ENCODE measurements around the gene TNRC6C. TPM values are rescaled to one million over a fixed set of nuclear protein-coding genes. Genes with fewer than 3 reads are reported as not detected.

The TNRC6C gene
- total RNA-seq, 3 donors from 2014 or later (not counting 1 experiment from before 2014, with no cell fraction given): 74.3 to 100 (median 76.3) TPM

DNA sequence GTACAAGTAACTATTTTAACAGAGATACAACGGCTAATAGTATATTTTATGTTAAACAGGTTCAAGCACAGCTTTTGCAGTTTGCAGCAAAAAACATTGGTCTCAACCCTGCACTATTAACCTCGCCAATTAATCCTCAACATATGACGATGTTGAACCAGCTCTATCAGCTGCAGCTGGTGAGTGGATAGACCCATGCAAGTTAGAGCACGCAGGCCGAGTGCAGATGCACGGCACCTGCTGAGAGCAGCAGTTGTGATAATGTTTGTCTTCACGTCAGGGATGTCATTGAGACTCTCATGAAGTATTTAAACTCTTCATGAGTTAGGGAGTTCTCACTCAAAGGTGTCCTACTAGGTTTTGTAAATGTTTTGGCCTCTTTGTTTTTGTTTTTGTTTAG is 124.5 kb downstream of the TNRC6C start:
- H3K27ac Mint-ChIP-seq: no peak overlapping the region
- peaks cover 64% of the 10 kb centered on the region for H3K36me3 ChIP-seq (ENCODE audit: control insufficient read depth, insufficient read depth, low read length)
- no peaks in the 10 kb centered on the region for H3K27me3 Mint-ChIP-seq (ENCODE audit: low read depth in 2 of 2)

DNA sequence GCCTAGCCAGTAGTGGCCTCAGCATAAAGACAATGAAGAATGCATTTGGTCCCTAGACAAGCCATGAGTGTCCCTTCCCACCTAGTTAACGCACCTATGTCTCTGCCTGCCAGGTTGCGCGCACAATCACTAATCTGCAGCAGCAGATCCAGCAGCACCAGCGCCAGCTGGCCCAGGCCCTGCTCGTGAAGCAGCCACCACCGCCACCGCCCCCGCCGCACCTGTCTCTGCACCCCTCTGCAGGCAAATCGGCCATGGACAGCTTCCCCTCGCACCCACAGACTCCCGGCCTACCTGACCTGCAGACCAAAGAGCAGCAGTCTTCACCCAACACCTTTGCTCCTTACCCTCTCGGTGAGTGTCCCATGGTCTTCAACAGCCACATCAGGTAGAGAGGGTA is 128.2 kb downstream of the TNRC6C start:
- Mint-ChIP-seq H3K27me3 (ENCODE audit: low read depth in 2 of 2) (no peaks in the 10 kb centered on the region), H3K4me1 (no peaks in the 10 kb centered on the region), H3K36me3 (peaks cover 21% of the 10 kb centered on the region), H3K4me3 (no peak overlapping the region), H3K9me3 (no peaks in the 10 kb centered on the region), H3K27ac (no peak overlapping the region)
- no peaks in the 10 kb centered on the region for H3K9me3 ChIP-seq (ENCODE audit: control insufficient read depth, insufficient read depth, low read length)
- H3K27me3 ChIP-seq (ENCODE audit: control insufficient read depth, insufficient read depth, low read length): no peaks in the 10 kb centered on the region
- H3K4me3 ChIP-seq (ENCODE audit: low read length): no peak overlapping the region
- H3K4me1 ChIP-seq (ENCODE audit: control insufficient read depth, insufficient read depth, low read length): no peaks in the 10 kb centered on the region
- TF ChIP-seq, protein P1, sequence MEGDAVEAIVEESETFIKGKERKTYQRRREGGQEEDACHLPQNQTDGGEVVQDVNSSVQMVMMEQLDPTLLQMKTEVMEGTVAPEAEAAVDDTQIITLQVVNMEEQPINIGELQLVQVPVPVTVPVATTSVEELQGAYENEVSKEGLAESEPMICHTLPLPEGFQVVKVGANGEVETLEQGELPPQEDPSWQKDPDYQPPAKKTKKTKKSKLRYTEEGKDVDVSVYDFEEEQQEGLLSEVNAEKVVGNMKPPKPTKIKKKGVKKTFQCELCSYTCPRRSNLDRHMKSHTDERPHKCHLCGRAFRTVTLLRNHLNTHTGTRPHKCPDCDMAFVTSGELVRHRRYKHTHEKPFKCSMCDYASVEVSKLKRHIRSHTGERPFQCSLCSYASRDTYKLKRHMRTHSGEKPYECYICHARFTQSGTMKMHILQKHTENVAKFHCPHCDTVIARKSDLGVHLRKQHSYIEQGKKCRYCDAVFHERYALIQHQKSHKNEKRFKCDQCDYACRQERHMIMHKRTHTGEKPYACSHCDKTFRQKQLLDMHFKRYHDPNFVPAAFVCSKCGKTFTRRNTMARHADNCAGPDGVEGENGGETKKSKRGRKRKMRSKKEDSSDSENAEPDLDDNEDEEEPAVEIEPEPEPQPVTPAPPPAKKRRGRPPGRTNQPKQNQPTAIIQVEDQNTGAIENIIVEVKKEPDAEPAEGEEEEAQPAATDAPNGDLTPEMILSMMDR (IDR thresholded peaks at IDR 0.05): no peak
- WGBS (ENCODE audit: insufficient coverage): 96% methylated on average over 13 of the region's 13 CpGs
- ATAC-seq: no peak
- H3K36me3 ChIP-seq (ENCODE audit: control insufficient read depth, insufficient read depth, low read length): peaks cover 65% of the 10 kb centered on the region
- no peak overlapping the region for H3K27ac ChIP-seq (ENCODE audit: low read length)
- intact Hi-C loops (cut with micrococcal nuclease): no loop called here
- DNase-seq: no peak

More for the DNA sequence above, 124.5 kb downstream of the TNRC6C start:
- no peaks in the 10 kb centered on the region for H3K4me1 Mint-ChIP-seq
- peaks cover 7% of the 10 kb centered on the region for H3K36me3 Mint-ChIP-seq
- Histone ChIP-seq H3K4me1 (ENCODE audit: control insufficient read depth, insufficient read depth, low read length) (no peaks in the 10 kb centered on the region), H3K27me3 (ENCODE audit: control insufficient read depth, insufficient read depth, low read length) (no peaks in the 10 kb centered on the region), H3K9me3 (ENCODE audit: control insufficient read depth, insufficient read depth, low read length) (no peaks in the 10 kb centered on the region), H3K27ac (ENCODE audit: low read length) (no peak overlapping the region), H3K4me3 (ENCODE audit: low read length) (no peak overlapping the region)
- TF ChIP-seq, protein P1 (IDR thresholded peaks at IDR 0.05): no peak
- intact Hi-C loops (cut with micrococcal nuclease): no loop called here
- H3K9me3 Mint-ChIP-seq: no peaks in the 10 kb centered on the region
- 98% methylated on average over 6 of the region's 7 CpGs for WGBS (ENCODE audit: insufficient coverage)
- ATAC-seq (no peak), DNase-seq (no peak)
- H3K4me3 Mint-ChIP-seq: no peak overlapping the region

DNA sequence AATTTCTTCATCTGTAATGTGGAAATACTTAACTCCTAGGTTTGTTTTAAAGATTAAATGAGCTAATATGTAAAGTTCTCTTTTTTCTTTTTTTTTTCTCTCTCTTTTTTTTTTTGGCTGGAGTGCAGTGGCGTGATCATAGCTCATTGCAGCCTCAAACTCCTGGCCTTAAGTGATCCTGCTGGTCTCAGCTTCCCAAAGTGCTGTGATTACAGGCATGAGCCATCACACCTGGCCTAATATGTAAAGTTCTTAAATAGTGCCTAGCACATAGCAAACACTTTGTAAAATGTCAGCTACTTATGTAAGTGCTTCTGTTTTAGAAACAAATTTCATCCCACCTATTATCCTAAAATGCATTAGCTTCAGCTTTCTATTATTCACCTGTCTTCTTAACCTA is 130.0 kb downstream of the TNRC6C start:
- H3K36me3 Mint-ChIP-seq: peaks cover 28% of the 10 kb centered on the region
- H3K27me3 ChIP-seq (ENCODE audit: control insufficient read depth, insufficient read depth, low read length): no peaks in the 10 kb centered on the region
- no peaks in the 10 kb centered on the region for H3K4me1 ChIP-seq (ENCODE audit: control insufficient read depth, insufficient read depth, low read length)
- DNase-seq (no peak), ATAC-seq (no peak)
- no peaks in the 10 kb centered on the region for H3K27me3 Mint-ChIP-seq (ENCODE audit: low read depth in 2 of 2)
- H3K9me3 ChIP-seq (ENCODE audit: control insufficient read depth, insufficient read depth, low read length): no peaks in the 10 kb centered on the region
- WGBS (ENCODE audit: insufficient coverage): 93% methylated on average over 1 of the region's 1 CpG
- peak overlapping the region; percentile 3 to 24 for H3K27ac Mint-ChIP-seq
- H3K36me3 ChIP-seq (ENCODE audit: control insufficient read depth, insufficient read depth, low read length): peaks cover 73% of the 10 kb centered on the region
- no peak overlapping the region for H3K4me3 Mint-ChIP-seq
- no peak overlapping the region for H3K27ac ChIP-seq (ENCODE audit: low read length)
- intact Hi-C loops (cut with micrococcal nuclease): no loop called here
- no peaks in the 10 kb centered on the region for H3K9me3 Mint-ChIP-seq
- H3K4me3 ChIP-seq (ENCODE audit: low read length): no peak overlapping the region
- no peaks in the 10 kb centered on the region for H3K4me1 Mint-ChIP-seq
- TF ChIP-seq, protein P1 (IDR thresholded peaks at IDR 0.05): no peak

DNA sequence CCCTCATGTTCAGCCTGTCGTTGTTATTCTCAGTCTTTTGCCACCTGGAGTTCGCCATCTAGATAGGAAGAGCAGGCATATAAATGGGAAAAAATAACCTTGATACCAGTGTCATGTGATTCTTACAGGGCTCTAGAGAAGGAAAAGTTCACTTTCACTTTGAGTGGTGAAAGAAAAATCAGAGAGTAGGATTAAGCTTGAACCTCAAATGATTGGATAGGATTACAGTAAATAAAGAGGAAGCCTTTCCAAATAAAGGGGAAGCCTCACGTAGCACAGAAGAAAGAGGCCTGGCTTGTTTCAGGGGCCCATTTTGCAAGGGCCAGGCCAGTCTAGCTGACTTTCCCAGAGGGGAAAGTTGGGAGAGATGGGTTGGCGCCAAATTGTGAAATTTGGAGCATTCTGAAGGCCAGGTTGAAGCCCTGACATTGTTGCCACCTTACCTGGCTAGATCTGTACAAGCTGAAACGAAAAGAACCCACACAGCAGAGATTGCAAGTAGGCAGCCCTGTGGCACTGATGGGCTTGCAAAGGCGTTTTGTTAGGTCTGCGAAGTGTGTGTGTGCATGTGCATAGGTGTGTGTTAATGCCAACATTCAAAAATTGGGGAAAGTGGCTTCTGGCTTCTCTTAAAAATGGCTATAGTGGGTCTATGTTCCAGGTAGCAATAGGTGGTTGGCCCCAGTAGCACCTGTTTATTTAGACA is 131.2 kb downstream of the TNRC6C start:
- ATAC-seq (no peak), DNase-seq (no peak)
- Histone ChIP-seq H3K4me3 (ENCODE audit: low read length) (no peak overlapping the region), H3K27me3 (ENCODE audit: control insufficient read depth, insufficient read depth, low read length) (no peaks in the 10 kb centered on the region), H3K27ac (ENCODE audit: low read length) (no peak overlapping the region), H3K36me3 (ENCODE audit: control insufficient read depth, insufficient read depth, low read length) (peaks cover 77% of the 10 kb centered on the region), H3K4me1 (ENCODE audit: control insufficient read depth, insufficient read depth, low read length) (no peaks in the 10 kb centered on the region), H3K9me3 (ENCODE audit: control insufficient read depth, insufficient read depth, low read length) (no peaks in the 10 kb centered on the region)
- no peaks in the 10 kb centered on the region for H3K4me1 Mint-ChIP-seq
- TF ChIP-seq, protein P1 (IDR thresholded peaks at IDR 0.05): no peak
- no peaks in the 10 kb centered on the region for H3K27me3 Mint-ChIP-seq (ENCODE audit: low read depth in 2 of 2)
- H3K36me3 Mint-ChIP-seq: peaks cover 28% of the 10 kb centered on the region
- no peak overlapping the region for H3K4me3 Mint-ChIP-seq
- H3K9me3 Mint-ChIP-seq: no peaks in the 10 kb centered on the region
- H3K27ac Mint-ChIP-seq: no peak overlapping the region
- intact Hi-C loops (cut with micrococcal nuclease): no loop called here
- 84% methylated on average over 7 of the region's 7 CpGs for WGBS (ENCODE audit: insufficient coverage)
